GM19438 (cell line): ENCODE results near the gene AMBP.

Experiments used
- ATAC-seq: cut with Tn5 transposase; IDR thresholded peaks from one replicate; pipeline ENCODE4 v1.9.1; 2021; ENCODE audit warnings: low read depth; ENCODE audit not compliant: unreplicated experiment

AMBP gene

DNA sequence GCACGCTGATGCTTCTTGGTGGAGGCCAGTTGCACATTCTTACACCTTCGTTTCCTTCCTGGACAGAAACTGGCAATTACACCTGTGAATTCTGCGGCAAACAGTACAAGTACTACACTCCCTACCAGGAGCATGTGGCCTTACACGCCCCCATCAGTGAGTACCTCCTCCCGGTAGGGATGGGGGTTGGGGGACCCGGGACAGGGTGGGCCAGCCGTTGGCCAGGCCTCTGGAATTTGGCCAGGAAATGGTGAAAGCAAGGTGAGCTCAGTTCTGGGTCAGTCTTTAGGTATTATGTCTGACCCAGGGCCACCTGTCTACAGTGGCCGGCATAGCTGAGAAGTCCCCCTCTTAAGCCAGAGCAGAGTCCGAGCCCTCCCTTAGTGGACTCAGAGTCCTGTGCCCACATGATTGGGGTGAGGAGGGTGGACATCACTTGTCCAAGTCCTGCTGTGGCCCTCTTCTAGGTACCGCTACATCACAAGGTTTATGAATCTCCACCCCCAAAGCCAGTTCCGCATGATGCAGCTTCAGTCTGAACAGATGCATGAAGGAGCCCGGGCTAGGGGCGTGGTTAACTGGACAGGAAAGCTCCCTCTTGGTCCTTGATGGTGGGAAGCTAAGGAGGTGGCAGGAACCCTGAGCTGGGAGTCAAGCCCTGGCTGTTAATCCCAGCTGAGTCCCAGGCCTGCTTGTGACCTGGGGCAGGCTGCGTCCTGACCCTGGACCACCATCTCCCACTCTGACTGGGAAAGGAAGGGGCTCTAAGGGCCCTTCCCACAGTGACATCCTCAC is 61.3 kb downstream of the AMBP start:
- ATAC-seq: no peak

DNA sequence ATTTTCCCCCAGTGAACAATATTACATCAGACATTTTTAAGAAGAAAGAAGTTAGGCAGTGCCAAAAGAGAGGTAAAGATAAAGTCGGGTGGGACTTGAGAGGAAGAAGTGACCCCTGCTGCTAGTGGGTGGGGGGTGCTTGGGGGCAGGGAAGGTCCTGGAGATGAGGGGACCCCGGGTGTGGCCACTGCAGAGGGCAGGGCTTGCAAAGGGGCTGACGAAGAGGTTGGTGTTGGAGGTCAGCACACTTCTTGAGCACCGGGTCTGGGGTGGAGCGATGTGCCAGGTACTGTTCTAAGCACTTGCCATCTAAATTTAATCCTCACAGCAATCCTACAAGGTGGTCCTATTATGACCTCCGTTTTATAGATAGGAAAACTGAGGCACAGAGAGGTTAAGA is 62.0 kb downstream of the AMBP start:
- no peak for ATAC-seq

DNA sequence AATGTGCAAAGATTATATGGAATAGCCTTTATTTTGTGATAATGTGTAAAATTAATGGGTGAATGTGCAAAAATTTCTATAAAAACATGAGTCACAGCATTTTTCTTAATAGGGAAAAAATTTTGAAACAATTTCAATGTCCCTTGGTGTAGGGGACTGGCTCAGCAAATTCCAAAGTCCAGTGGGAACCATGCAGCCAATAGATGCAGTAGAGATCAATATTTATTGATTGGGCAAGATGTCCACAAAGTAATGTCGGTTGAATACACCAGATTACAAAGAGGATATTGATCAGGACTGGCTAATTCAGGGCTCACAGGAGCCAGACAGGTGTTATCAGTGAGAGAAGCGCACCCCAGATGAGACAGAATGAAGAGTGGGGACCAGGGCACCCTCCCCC is 62.5 kb downstream of the AMBP start:
- ATAC-seq: no peak

DNA sequence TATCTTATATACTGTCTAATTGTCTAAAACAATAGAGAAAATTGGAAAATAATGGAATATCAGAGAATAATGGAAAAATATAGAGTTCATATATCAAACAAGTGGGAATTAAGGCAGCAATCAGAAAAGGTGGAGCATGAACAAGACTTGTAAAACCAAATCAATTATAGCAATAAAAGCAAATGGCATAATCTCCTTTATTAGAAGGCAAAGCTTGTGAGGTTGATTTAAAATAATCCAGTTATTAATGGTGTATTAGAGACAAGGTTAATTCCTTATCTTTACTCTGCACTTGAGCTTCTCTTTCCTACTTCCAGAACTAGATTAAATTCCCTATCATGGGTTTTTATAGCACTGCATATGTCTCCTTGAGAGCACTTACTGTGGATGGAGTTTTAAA is 64.1 kb downstream of the AMBP start:
- ATAC-seq: no peak

DNA sequence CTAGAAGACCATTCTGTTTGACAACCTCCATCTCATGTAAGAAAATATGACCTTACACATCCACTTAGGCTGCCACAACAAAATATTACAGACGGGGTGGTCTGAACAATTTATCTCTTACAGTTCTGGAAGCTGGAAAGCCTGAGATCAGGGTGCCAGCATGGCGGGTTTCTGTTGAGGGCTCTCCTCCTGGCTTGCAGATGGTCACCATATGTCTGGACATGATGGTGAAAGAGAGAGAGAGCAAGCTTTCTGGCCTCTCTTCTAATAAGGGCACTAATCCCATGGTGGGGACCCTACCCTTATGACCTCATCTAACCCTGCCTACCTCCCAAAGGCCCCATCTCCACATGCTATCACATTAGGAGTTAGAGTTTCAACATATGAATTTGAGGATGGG is 66.0 kb downstream of the AMBP start:
- ATAC-seq: no peak

DNA sequence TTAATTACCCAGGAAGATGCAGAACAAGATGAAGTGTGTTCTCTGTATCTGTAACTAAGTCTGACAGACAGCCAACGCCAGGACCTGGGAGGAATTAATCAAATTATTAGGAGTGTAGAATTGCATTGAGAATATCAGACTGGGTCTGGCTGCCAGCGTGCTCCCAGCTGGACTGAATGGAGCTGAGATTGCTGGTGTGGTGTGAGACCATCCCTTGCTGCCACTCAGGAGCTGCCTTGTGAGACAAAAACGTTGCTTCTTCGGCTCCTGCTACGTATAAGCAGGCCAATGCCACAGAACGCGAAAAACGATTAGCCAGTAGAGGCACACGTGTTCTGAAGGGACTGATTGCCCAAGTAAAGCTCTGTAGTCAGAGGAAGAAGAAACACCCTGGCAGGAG is 66.8 kb downstream of the AMBP start:
- ATAC-seq: no peak
